Neural cell (in vitro differentiated cells): ENCODE results near the gene WDR31.

ENCODE experiments used
- EZH2 ChIP-seq: fragments of 200-600, 300-800 bp; shearing (Covaris generic), sonication (generic); IDR thresholded peaks from 2 replicates; pipeline ENCODE4 v1.6.1; 2014; ENCODE audit warnings: antibody characterized with exemption, low read length, borderline replicate concordance, mild to moderate bottlenecking; ENCODE audit not compliant: insufficient read depth, poor library complexity, severe bottlenecking
- RAD21 ChIP-seq: fragments of 450-650 bp; conservative IDR thresholded peaks from 2 replicates; pipeline ENCODE4 v1.6.1; 2014; ENCODE audit warnings: antibody characterized with exemption, mild to moderate bottlenecking, moderate library complexity
- TAF1 ChIP-seq: IDR thresholded peaks from 2 replicates; pipeline ENCODE4 v1.6.1; 2012; ENCODE audit warnings: low read depth
- TF ChIP-seq, protein P1 (sequence below): fragments of 450-650 bp; IDR thresholded peaks from 2 replicates; pipeline ENCODE4 v1.5.1; 2014; ENCODE audit warnings: antibody characterized with exemption, mild to moderate bottlenecking, moderate library complexity; ENCODE audit not compliant: poor library complexity, severe bottlenecking

DNA sequence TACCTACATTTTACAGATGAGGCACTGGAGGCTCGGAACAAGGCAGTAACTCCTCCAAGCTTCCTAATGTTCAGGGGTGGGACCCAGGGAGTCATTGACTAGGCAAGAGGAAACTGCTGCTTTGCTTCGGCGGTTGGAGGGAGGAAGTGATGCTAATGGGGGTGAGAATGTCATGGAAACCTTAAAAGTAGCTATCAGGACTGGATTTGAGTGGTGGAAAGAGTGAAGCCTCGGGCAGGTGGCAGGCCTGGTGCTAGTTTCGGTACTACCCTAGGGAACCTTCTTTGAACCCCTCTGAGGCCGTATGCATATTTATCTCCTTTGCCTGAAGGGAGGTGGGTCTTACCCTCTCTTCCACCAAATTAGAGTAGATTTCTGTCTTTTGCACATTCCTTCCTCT is 10.9 kb upstream of the WDR31 start:
- TF ChIP-seq, protein P1, sequence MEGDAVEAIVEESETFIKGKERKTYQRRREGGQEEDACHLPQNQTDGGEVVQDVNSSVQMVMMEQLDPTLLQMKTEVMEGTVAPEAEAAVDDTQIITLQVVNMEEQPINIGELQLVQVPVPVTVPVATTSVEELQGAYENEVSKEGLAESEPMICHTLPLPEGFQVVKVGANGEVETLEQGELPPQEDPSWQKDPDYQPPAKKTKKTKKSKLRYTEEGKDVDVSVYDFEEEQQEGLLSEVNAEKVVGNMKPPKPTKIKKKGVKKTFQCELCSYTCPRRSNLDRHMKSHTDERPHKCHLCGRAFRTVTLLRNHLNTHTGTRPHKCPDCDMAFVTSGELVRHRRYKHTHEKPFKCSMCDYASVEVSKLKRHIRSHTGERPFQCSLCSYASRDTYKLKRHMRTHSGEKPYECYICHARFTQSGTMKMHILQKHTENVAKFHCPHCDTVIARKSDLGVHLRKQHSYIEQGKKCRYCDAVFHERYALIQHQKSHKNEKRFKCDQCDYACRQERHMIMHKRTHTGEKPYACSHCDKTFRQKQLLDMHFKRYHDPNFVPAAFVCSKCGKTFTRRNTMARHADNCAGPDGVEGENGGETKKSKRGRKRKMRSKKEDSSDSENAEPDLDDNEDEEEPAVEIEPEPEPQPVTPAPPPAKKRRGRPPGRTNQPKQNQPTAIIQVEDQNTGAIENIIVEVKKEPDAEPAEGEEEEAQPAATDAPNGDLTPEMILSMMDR: no peak
- no peak for TF ChIP-seq EZH2
- no peak for TF ChIP-seq RAD21
- no peak for TF ChIP-seq TAF1
